Dendritic cell treated with granulocyte-macrophage colony-stimulating factor and Interleukin-4, amounts not matched to agents 40 ng/mL and 50 ng/mL, for 4 days (primary cell): ENCODE data around the gene SUCLG1.

Source experiments
- H3K27ac Mint-ChIP-seq: one replicate; pipeline ENCODE4 v1.8.0; 2022; ENCODE audit warnings: mild to moderate bottlenecking, mixed read lengths
- H3K27me3 Mint-ChIP-seq: one replicate; pipeline ENCODE4 v1.8.0; 2022; ENCODE audit warnings: mild to moderate bottlenecking, mixed read lengths
- H3K36me3 Mint-ChIP-seq: one replicate; pipeline ENCODE4 v1.8.0; 2022; ENCODE audit warnings: low read depth, mixed read lengths
- H3K4me1 Mint-ChIP-seq: one replicate; pipeline ENCODE4 v1.8.0; 2022; ENCODE audit warnings: low read depth, mixed read lengths
- H3K4me3 Mint-ChIP-seq: one replicate; pipeline ENCODE4 v1.8.0; 2022; ENCODE audit warnings: mild to moderate bottlenecking, moderate library complexity, mixed read lengths
- H3K9me3 Mint-ChIP-seq: one replicate; pipeline ENCODE4 v1.8.0; 2022; ENCODE audit warnings: mixed read lengths
- intact Hi-C: fragments of 100-400 bp; cut with micrococcal nuclease; formaldehyde crosslinking; loops from one replicate; pipeline ENCODE4 v1.15.0; 2022

Gene SUCLG1

DNA sequence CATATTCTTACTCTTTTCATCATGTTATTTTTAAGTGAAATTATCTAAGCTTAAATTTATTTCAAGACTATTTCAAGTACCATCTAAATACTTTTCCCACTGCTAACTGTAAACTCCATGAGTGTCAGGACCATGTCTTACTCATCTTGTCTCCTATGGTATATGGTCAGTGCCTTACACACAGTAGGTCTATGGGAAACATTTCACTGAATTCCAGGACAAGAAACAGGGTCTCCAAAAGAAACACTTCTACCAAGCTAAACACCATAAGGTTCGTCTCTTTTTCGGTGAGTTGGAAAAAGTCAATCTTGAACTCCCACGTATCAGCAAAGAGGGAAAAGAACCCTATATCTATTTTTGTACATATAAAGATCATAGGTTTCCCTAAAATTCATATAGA is 6.5 kb downstream of the SUCLG1 start:
- Mint-ChIP-seq H3K4me1 (peaks cover 43% of the 10 kb centered on the region), H3K9me3 (no peaks in the 10 kb centered on the region), H3K27me3 (no peaks in the 10 kb centered on the region), H3K36me3 (peaks cover 12% of the 10 kb centered on the region), H3K27ac (no peak overlapping the region), H3K4me3 (no peak overlapping the region)
- intact Hi-C loops: no loop called here

DNA sequence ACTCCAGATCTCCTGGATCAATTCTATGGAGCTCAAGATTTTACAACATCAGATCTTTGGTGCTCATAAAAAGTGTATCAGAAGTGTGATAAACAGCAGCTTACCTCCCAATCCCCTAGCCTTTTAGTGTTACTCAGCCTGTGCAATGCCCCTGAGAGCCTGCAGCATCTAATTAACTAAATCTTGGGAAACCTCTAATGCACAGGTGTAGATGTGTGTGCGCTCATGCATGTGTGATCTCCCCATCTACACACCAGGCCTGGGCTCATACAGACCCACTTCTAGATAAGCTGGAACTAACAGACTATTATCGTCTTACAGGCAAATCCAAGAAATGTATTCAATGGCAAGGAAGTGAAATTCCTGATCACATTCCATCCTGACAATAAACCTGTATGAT is 7.5 kb downstream of the SUCLG1 start:
- H3K27ac Mint-ChIP-seq: no peak overlapping the region
- H3K27me3 Mint-ChIP-seq: no peaks in the 10 kb centered on the region
- no peak overlapping the region for H3K4me3 Mint-ChIP-seq
- H3K4me1 Mint-ChIP-seq: peaks cover 32% of the 10 kb centered on the region
- no peaks in the 10 kb centered on the region for H3K9me3 Mint-ChIP-seq
- intact Hi-C loops: no loop called here
- H3K36me3 Mint-ChIP-seq: peaks cover 20% of the 10 kb centered on the region

DNA sequence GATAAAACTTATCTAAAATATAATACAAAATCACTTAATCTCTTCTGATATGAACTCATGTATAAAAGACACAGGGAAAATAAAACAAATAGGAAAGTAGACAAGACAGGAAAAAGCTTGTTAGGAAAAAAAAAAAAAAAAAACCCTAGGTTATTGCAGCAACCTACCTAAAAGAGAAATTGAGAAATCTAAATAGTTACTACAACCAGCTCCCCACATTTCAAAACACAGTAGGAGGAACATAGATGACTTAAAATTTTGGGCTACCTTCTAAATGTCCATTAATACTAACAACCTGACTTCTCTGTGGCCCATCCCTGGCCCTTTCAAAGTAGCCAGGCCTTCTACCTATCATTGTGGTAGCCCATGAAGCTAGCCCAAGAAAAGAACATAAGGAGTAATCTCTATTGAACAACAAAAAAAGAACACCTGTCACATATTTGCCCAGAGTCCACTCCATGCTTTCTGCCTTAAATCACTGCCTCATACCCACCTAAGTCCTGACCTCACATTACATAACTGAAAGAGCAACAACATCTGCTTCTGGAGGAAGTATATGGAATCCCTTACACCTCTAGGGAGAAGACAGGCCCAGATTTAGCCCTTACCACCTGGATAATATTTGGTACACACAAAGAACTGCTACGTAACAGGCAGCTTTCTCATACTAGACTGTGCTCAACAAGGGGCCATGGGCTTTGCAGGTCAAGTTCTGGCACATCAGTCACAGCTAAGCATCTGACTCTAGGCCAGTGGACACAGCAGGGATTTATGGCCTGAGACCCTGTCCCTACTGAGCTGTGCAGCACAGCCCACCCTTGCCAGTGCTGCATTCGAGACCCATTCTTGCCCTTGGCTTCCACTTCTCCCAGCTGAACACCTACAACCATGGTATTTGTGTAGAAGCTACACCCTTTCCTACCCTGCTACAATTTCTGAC is 8.5 kb downstream of the SUCLG1 start:
- Mint-ChIP-seq H3K27ac (no peak overlapping the region), H3K4me3 (no peak overlapping the region), H3K4me1 (peaks cover 24% of the 10 kb centered on the region), H3K36me3 (peaks cover 30% of the 10 kb centered on the region), H3K9me3 (no peaks in the 10 kb centered on the region), H3K27me3 (no peaks in the 10 kb centered on the region)
- intact Hi-C loops: no loop called here

DNA sequence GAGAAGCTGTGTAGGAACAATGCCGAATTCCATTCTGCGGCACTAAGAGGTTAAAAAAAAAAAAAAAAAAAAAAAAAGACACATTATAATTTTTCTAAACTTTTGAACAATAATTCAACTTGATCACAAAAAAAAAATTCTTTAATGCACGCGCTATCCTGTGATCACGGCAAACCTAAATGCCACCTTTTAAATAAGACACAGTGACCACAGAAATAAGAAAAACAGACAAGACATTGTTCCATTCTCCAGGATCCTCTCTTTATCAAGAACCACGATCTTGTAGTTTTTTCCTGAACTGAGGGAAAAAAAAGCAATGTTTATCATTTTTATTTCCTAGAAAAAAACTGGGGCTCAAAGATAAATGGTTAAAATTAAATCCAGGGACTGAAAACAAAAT is 9.4 kb downstream of the SUCLG1 start:
- Mint-ChIP-seq H3K4me3 (no peak overlapping the region), H3K4me1 (peaks cover 24% of the 10 kb centered on the region), H3K27me3 (no peaks in the 10 kb centered on the region), H3K36me3 (peaks cover 39% of the 10 kb centered on the region), H3K27ac (no peak overlapping the region), H3K9me3 (no peaks in the 10 kb centered on the region)
- intact Hi-C loops: no loop called here

DNA sequence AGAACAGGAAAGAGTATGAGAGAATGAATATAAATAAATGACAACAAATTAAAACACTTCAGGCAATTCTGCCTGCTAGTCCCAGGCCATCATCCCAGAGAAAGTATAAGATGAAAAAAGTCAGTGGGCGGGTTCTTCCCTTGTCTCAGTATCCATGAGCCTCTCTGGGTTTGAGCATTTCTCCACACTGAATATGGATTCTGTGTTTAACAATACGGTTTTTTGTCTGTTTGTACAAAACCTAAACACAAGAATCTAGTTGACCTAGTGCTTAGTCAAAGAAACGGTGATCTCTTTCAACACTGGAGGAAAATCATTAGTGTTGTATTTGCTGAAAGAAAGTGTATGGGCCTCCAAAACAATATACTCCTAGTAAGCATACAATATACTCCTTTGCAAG is 10.0 kb downstream of the SUCLG1 start:
- Mint-ChIP-seq H3K27ac (no peak overlapping the region), H3K4me1 (peaks cover 20% of the 10 kb centered on the region), H3K4me3 (no peak overlapping the region), H3K27me3 (no peaks in the 10 kb centered on the region), H3K9me3 (no peaks in the 10 kb centered on the region), H3K36me3 (peaks cover 39% of the 10 kb centered on the region)
- intact Hi-C loops: no loop called here

DNA sequence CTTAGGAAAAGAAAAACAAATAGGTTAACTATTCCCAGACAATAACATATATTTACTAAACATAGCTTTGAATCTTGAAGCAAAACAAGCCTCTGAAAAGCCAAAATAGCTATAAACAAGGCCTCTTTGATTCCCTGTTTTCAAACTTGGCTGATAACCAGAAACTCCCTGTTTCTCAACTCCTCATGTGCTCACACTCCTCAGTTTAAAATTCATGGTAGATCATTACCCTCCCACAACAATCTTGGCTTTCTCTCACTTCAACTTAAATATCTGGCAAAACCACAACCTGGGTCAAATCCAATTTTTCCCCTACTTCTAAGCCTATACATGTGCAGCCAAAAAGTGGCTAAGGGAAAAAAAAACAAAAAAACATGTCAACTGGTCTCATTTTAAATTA is 15.6 kb downstream of the SUCLG1 start:
- peaks cover 10% of the 10 kb centered on the region for H3K4me1 Mint-ChIP-seq
- no peaks in the 10 kb centered on the region for H3K27me3 Mint-ChIP-seq
- H3K9me3 Mint-ChIP-seq: no peaks in the 10 kb centered on the region
- peaks cover 92% of the 10 kb centered on the region for H3K36me3 Mint-ChIP-seq
- no peak overlapping the region for H3K4me3 Mint-ChIP-seq
- intact Hi-C loops: no loop called here
- no peak overlapping the region for H3K27ac Mint-ChIP-seq

DNA sequence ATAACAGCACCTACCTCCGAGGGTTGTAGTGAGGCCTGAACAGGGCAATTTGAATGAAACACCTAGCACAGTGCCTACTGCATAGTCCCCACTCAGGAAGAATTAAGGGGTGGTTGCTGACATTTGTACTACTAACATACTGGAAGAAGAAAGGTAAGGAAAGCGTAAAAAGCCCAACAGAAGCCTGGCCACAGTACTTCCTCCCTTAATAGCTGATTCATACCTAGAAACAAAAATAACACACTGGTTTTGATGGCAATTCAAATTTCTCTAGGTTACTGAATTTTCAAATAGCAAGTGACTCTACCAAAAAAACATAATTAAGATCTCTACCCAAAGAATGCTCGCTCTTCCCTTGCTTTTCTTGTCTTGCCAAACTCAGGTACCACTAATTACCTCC is 16.2 kb downstream of the SUCLG1 start:
- Mint-ChIP-seq H3K9me3 (no peaks in the 10 kb centered on the region), H3K36me3 (peaks cover 94% of the 10 kb centered on the region), H3K27me3 (no peaks in the 10 kb centered on the region), H3K4me1 (peaks cover 10% of the 10 kb centered on the region), H3K4me3 (no peak overlapping the region), H3K27ac (no peak overlapping the region)
- intact Hi-C loops: no loop called here

DNA sequence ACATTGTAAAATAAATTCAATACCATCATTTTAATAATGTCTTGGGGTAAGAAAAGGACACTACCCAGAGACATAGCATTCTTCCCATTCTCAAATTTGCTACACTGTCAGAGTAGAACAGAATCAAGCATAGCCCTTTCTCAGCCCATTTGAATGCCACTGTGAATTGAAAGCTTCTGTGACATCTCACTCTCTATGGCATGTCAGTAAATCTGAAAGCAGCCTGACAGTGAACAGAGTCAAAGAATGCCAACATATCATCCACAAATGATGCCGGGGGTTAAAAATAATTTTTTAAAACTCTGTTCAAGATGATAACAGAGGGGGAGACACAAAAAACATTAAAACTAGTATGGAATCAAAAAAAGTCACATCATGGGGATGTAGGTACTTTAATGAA is 17.6 kb downstream of the SUCLG1 start:
- peaks cover 97% of the 10 kb centered on the region for H3K36me3 Mint-ChIP-seq
- intact Hi-C loops: no loop called here

DNA sequence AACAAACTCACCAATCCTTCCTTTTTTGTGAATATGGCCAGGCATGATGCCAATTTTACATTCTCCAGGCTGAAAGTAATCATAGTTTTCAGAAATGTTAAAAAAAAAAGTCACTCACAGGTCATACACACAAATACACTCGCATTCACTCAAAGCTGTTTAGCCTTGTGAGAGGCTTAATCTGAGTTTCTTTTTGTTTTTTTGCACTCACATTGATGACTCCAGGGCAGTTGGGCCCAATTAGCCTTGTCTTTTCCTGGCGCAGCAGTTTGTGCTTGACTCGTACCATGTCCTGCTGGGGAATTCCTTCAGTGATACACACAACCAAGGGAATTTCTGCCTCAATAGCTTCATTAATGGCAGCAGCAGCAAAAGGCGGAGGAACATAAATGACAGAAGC is 18.0 kb downstream of the SUCLG1 start:
- no peak overlapping the region for H3K4me3 Mint-ChIP-seq
- H3K9me3 Mint-ChIP-seq: no peaks in the 10 kb centered on the region
- no peaks in the 10 kb centered on the region for H3K27me3 Mint-ChIP-seq
- intact Hi-C loops: no loop called here
- no peak overlapping the region for H3K27ac Mint-ChIP-seq
- H3K36me3 Mint-ChIP-seq: peaks cover 96% of the 10 kb centered on the region
- H3K4me1 Mint-ChIP-seq: peaks cover 10% of the 10 kb centered on the region

More for the DNA sequence above, 17.6 kb downstream of the SUCLG1 start:
- Mint-ChIP-seq H3K4me1 (peaks cover 10% of the 10 kb centered on the region), H3K27ac (no peak overlapping the region), H3K9me3 (no peaks in the 10 kb centered on the region), H3K27me3 (no peaks in the 10 kb centered on the region), H3K4me3 (no peak overlapping the region)

DNA sequence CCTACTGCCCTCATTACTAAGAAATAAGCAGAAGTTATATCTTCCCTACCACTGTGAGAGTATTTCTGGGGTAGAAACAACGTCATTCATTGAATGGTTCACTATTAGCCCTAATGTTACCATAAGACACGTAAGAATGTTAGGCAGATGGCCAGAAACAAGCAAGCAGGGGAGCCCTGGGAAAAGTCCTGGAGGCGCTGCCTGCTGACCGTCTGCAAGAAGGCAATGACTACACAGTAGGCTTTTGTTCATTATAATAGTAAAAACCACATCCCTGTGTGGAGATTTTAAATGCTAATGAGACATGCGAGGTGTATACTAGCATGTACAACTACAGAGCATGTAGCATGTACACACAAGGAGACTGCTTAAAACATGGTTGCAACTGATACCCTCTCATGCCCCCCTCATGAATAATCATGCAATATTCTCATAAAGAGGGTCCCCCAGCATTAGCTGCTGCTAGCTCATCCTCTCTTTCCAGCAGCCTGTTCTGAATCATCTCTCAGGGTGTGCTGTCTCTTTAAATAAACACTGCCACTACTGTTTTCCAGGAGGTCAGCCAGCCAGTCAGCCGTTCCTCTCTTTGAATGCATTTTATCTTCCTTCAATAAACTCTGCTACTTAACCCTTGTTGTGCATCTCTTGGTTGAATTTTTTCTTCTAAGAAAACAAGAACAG is 23.6 kb downstream of the SUCLG1 start:
- Mint-ChIP-seq H3K36me3 (peaks cover 95% of the 10 kb centered on the region), H3K9me3 (no peaks in the 10 kb centered on the region), H3K4me3 (no peak overlapping the region), H3K27me3 (no peaks in the 10 kb centered on the region), H3K4me1 (no peaks in the 10 kb centered on the region), H3K27ac (no peak overlapping the region)
- intact Hi-C loops: no loop called here

DNA sequence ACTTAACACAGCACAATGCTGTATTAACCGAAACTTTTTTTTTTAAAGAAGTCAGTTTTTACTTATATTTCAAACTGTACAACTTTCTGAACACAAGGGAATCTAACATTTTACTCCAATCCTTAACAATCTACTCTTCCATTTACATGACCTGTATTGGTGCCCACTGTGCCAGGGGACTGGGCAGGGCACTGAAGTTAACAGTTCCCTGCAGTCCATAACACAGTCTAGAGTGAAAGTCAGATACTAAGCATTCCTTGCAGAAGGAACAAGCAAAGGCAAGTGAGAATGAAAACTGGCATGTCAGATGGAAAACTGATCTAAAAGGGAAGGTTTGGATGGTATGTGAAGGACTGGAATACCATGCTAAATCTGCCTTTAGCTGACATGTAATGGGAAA is 29.8 kb downstream of the SUCLG1 start:
- Mint-ChIP-seq H3K27ac (no peak overlapping the region), H3K27me3 (no peaks in the 10 kb centered on the region), H3K4me3 (no peak overlapping the region), H3K4me1 (peaks cover 6% of the 10 kb centered on the region), H3K36me3 (peaks cover 80% of the 10 kb centered on the region), H3K9me3 (no peaks in the 10 kb centered on the region)
- intact Hi-C loops: no loop called here

DNA sequence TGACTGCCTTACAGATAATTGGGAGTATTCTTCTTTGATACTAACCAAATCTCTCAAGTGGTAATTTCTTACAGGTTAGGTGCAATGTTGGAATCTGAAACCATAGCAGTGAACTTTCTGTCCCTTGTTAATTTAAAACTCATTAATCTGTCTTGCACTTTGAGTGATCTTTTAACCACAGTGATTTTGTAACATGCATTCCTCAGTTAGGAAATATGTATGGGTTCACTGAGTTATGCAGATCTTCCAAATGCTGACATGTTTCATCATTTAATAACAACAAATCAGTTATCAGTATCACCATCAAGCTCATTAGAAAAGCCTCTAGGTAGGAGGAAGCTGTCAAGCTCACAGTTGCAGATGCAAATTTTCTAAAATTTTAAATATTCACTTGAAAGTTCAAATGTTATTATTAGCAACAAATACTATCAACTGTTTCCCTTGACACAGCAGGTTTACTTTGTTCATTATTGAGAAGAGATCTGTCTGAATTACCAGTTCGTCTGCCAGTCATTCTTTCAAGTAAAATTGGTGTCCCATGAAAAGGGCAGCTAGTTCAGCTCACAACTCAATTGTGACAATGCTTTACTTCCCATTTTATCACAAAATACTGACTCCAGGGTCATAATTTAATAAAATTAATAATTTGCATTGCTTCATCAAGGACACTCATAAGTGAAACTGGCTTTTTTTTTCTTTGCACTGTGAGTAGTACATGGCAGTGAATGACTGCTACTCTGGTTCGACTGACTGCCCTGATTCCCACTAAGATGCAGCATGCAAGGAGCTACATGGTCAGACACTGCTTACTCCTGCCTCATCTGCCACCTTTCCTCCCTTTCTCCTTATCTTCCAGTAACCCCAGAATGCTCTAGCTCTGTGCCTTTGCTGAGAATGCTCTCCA is 31.6 kb downstream of the SUCLG1 start:
- Mint-ChIP-seq H3K36me3 (peaks cover 82% of the 10 kb centered on the region), H3K4me3 (no peak overlapping the region), H3K27ac (no peak overlapping the region), H3K4me1 (peaks cover 6% of the 10 kb centered on the region), H3K9me3 (no peaks in the 10 kb centered on the region), H3K27me3 (no peaks in the 10 kb centered on the region)
- intact Hi-C loops: no loop called here

DNA sequence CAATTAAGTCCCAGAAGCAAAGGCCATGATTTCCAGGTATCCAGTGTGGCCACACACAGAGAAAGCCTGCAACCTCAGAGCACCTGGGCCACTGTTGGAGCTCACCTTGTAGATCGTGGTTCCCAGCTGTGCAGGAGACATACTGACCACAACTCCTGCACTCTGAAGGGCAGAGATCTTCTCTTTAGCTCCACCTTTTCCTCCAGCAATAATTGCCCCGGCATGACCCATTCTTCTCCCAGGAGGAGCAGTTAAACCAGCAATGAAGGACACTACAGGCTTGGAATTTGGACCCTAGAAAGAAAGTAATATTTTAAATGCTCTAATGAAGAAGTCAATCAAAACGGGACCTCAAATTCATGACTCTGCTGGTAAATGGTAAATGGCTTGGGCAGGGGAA is 33.8 kb downstream of the SUCLG1 start:
- H3K4me3 Mint-ChIP-seq: no peak overlapping the region
- no peaks in the 10 kb centered on the region for H3K27me3 Mint-ChIP-seq
- H3K36me3 Mint-ChIP-seq: peaks cover 69% of the 10 kb centered on the region
- intact Hi-C loops: no loop called here
- H3K27ac Mint-ChIP-seq: no peak overlapping the region
- H3K9me3 Mint-ChIP-seq: no peaks in the 10 kb centered on the region
- peaks cover 6% of the 10 kb centered on the region for H3K4me1 Mint-ChIP-seq

DNA sequence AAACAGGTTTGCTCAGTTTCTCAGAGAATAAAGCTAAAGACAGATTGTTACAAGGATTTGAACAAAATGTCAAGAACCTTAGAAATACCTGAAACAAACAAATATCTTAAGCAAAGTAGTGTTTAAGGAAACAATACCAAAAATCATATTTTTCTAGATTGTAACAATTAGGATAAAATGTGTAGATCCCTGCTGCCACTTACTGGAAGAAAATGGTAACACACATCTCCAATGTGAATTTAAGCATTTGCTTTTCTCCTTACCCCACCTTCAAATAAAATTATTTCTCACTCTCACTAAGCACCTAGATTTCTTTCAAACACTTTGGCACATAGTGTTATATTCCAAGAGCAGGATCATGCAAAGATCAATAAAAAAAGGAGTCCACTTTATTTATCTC is 34.9 kb downstream of the SUCLG1 start:
- peaks cover 58% of the 10 kb centered on the region for H3K36me3 Mint-ChIP-seq
- H3K9me3 Mint-ChIP-seq: no peaks in the 10 kb centered on the region
- H3K4me3 Mint-ChIP-seq: no peak overlapping the region
- intact Hi-C loops: no loop called here
- peaks cover 6% of the 10 kb centered on the region for H3K4me1 Mint-ChIP-seq
- H3K27me3 Mint-ChIP-seq: no peaks in the 10 kb centered on the region
- no peak overlapping the region for H3K27ac Mint-ChIP-seq
